ENCODE results near the gene SLC25A29.

The SLC25A29 gene

GRCh38 chr14:100342195-100342594 lies 36.0 kb upstream of the SLC25A29 start:
- Histone ChIP-seq H3K27me3 (ENCODE audit: control insufficient read depth in 2 of 2, insufficient read depth in 2 of 2, low read length in 2 of 2) (no peaks in the 10 kb centered on the region), H3K9me3 (ENCODE audit: control insufficient read depth in 2 of 2, low read length in 2 of 2) (no peaks in the 10 kb centered on the region), H3K9ac (ENCODE audit: low read depth in 1 of 2, low read length in 2 of 2) (no peak overlapping the region), H3K27ac (ENCODE audit: low read depth in 2 of 2, low read length in 2 of 2) (peak overlapping the region; percentile 9 to 74), H3K36me3 (ENCODE audit: control insufficient read depth in 2 of 2, insufficient read depth in 2 of 2, low read length in 2 of 2) (peaks cover 33 to 40% of the 10 kb centered on the region in 2 donors), H3K4me3 (ENCODE audit: low read length in 2 of 2) (no peak overlapping the region), H3K4me1 (ENCODE audit: control insufficient read depth in 2 of 2, insufficient read depth in 2 of 2, low read length in 2 of 2) (peaks cover 4 to 13% of the 10 kb centered on the region in 2 donors)

DNA sequence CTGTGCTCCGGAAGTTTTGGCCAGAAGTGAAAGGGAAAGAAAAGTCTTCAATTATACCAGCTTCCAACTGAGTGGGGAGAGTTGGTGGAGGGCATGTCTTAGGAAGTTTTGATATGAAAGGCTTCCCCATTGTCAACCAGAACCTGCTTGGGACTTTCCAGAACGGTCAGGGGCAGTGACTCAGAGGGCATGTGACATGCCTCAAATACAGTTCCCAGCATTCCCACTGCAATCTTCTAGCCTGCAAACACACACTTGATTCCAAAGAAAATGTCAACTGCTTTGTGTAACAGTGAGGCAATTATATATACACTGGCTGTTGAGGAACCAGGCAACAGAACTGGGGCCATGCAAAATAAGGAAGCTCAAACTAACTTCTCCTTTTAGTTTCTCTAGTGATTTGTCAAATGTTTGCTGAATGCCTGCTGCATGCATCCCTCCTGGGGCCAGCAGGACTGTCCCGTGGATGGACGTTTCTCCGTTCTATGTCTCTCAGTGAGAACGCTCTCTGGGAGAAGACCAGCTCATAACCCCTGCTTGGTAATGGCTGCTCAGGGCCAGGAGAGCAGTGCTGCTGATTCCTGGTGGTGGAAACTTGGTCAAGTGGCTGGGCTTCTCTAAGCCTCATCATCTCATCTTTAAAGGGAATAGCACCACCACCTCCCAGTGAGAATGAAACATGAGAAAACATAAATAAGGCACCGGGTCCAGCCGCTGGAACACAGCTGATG lies 35.2 kb upstream of the SLC25A29 start:
- Histone ChIP-seq H3K9ac (ENCODE audit: low read depth in 1 of 2, low read length in 2 of 2) (peak overlapping the region in 1 of 2 donors; percentile 8), H3K27me3 (ENCODE audit: control insufficient read depth in 2 of 2, insufficient read depth in 2 of 2, low read length in 2 of 2) (no peaks in the 10 kb centered on the region), H3K9me3 (ENCODE audit: control insufficient read depth in 2 of 2, low read length in 2 of 2) (no peaks in the 10 kb centered on the region), H3K27ac (ENCODE audit: low read depth in 2 of 2, low read length in 2 of 2) (peak overlapping the region; percentile 38 to 74), H3K4me1 (ENCODE audit: control insufficient read depth in 2 of 2, insufficient read depth in 2 of 2, low read length in 2 of 2) (peaks cover 4 to 13% of the 10 kb centered on the region in 2 donors), H3K4me3 (ENCODE audit: low read length in 2 of 2) (no peak overlapping the region), H3K36me3 (ENCODE audit: control insufficient read depth in 2 of 2, insufficient read depth in 2 of 2, low read length in 2 of 2) (peaks cover 29 to 40% of the 10 kb centered on the region in 2 donors)

DNA sequence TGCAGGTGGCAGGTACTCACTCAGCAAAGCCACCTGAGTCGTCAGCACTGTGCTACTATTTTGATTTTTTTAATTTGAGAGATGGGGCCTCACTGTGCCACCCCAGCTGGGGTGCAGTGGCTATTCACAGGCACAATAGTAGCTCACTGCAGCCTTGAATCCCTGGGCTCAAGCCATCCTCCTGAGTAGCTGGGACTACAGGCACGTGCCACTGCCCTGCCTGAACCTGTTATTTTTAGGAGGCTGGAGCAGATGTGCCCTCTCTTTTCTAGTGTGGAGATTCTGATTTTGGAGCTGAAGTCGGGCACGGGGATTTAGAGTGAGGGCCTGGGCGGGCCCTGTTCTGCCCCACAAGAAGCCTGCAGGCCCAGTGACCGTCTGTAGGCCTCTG lies 34.2 kb upstream of the SLC25A29 start:
- no peaks in the 10 kb centered on the region for H3K9me3 ChIP-seq (ENCODE audit: control insufficient read depth in 2 of 2, low read length in 2 of 2)
- no peak overlapping the region for H3K9ac ChIP-seq (ENCODE audit: low read depth in 1 of 2, low read length in 2 of 2)
- peaks cover 19 to 35% of the 10 kb centered on the region in 2 donors for H3K36me3 ChIP-seq (ENCODE audit: control insufficient read depth in 2 of 2, insufficient read depth in 2 of 2, low read length in 2 of 2)
- no peaks in the 10 kb centered on the region for H3K27me3 ChIP-seq (ENCODE audit: control insufficient read depth in 2 of 2, insufficient read depth in 2 of 2, low read length in 2 of 2)
- no peak overlapping the region for H3K4me3 ChIP-seq (ENCODE audit: low read length in 2 of 2)
- H3K27ac ChIP-seq (ENCODE audit: low read depth in 2 of 2, low read length in 2 of 2), result peak overlapping the region in 1 of 2 donors; percentile 9
- peaks cover 4 to 13% of the 10 kb centered on the region in 2 donors for H3K4me1 ChIP-seq (ENCODE audit: control insufficient read depth in 2 of 2, insufficient read depth in 2 of 2, low read length in 2 of 2)

- Histone ChIP-seq H3K4me1 (ENCODE audit: control insufficient read depth in 2 of 2, insufficient read depth in 2 of 2, low read length in 2 of 2) (peaks cover 4 to 13% of the 10 kb centered on the region in 2 donors), H3K9ac (ENCODE audit: low read depth in 1 of 2, low read length in 2 of 2) (no peak overlapping the region), H3K9me3 (ENCODE audit: control insufficient read depth in 2 of 2, low read length in 2 of 2) (no peaks in the 10 kb centered on the region), H3K4me3 (ENCODE audit: low read length in 2 of 2) (no peak overlapping the region), H3K36me3 (ENCODE audit: control insufficient read depth in 2 of 2, insufficient read depth in 2 of 2, low read length in 2 of 2) (peaks cover 19 to 37% of the 10 kb centered on the region in 2 donors), H3K27ac (ENCODE audit: low read depth in 2 of 2, low read length in 2 of 2) (peak overlapping the region in 1 of 2 donors; percentile 9), H3K27me3 (ENCODE audit: control insufficient read depth in 2 of 2, insufficient read depth in 2 of 2, low read length in 2 of 2) (no peaks in the 10 kb centered on the region)
Observed at GRCh38 chr14:100339766-100340422, 33.6 kb upstream of the SLC25A29 start.

- H3K27ac ChIP-seq (ENCODE audit: low read depth in 2 of 2, low read length in 2 of 2), result no peak overlapping the region
- H3K9me3 ChIP-seq (ENCODE audit: control insufficient read depth in 2 of 2, low read length in 2 of 2), result no peaks in the 10 kb centered on the region
- no peak overlapping the region for H3K9ac ChIP-seq (ENCODE audit: low read depth in 1 of 2, low read length in 2 of 2)
- H3K36me3 ChIP-seq (ENCODE audit: control insufficient read depth in 2 of 2, insufficient read depth in 2 of 2, low read length in 2 of 2), result peaks cover 16 to 49% of the 10 kb centered on the region in 2 donors
- no peaks in the 10 kb centered on the region for H3K27me3 ChIP-seq (ENCODE audit: control insufficient read depth in 2 of 2, insufficient read depth in 2 of 2, low read length in 2 of 2)
- H3K4me3 ChIP-seq (ENCODE audit: low read length in 2 of 2), result no peak overlapping the region
- peaks cover 0 to 9% of the 10 kb centered on the region in 2 donors for H3K4me1 ChIP-seq (ENCODE audit: control insufficient read depth in 2 of 2, insufficient read depth in 2 of 2, low read length in 2 of 2)
Observed at GRCh38 chr14:100336618-100337530, 30.6 kb upstream of the SLC25A29 start.

GRCh38 chr14:100334904-100335303 lies 28.7 kb upstream of the SLC25A29 start:
- H3K9ac ChIP-seq (ENCODE audit: low read depth in 1 of 2, low read length in 2 of 2), result no peak overlapping the region
- no peak overlapping the region for H3K4me3 ChIP-seq (ENCODE audit: low read length in 2 of 2)
- no peaks in the 10 kb centered on the region for H3K4me1 ChIP-seq (ENCODE audit: control insufficient read depth in 2 of 2, insufficient read depth in 2 of 2, low read length in 2 of 2)
- H3K9me3 ChIP-seq (ENCODE audit: control insufficient read depth in 2 of 2, low read length in 2 of 2), result no peaks in the 10 kb centered on the region
- H3K27ac ChIP-seq (ENCODE audit: low read depth in 2 of 2, low read length in 2 of 2), result no peak overlapping the region
- H3K36me3 ChIP-seq (ENCODE audit: control insufficient read depth in 2 of 2, insufficient read depth in 2 of 2, low read length in 2 of 2), result peaks cover 13 to 42% of the 10 kb centered on the region in 2 donors
- no peaks in the 10 kb centered on the region for H3K27me3 ChIP-seq (ENCODE audit: control insufficient read depth in 2 of 2, insufficient read depth in 2 of 2, low read length in 2 of 2)

- Histone ChIP-seq H3K9me3 (ENCODE audit: control insufficient read depth in 2 of 2, low read length in 2 of 2) (no peaks in the 10 kb centered on the region), H3K4me1 (ENCODE audit: control insufficient read depth in 2 of 2, insufficient read depth in 2 of 2, low read length in 2 of 2) (peaks cover 2 to 4% of the 10 kb centered on the region in 2 donors), H3K4me3 (ENCODE audit: low read length in 2 of 2) (no peak overlapping the region), H3K9ac (ENCODE audit: low read depth in 1 of 2, low read length in 2 of 2) (no peak overlapping the region), H3K36me3 (ENCODE audit: control insufficient read depth in 2 of 2, insufficient read depth in 2 of 2, low read length in 2 of 2) (peaks cover 9 to 38% of the 10 kb centered on the region in 2 donors), H3K27ac (ENCODE audit: low read depth in 2 of 2, low read length in 2 of 2) (no peak overlapping the region), H3K27me3 (ENCODE audit: control insufficient read depth in 2 of 2, insufficient read depth in 2 of 2, low read length in 2 of 2) (no peaks in the 10 kb centered on the region)
Observed at GRCh38 chr14:100333827-100334226, 27.6 kb upstream of the SLC25A29 start.

DNA sequence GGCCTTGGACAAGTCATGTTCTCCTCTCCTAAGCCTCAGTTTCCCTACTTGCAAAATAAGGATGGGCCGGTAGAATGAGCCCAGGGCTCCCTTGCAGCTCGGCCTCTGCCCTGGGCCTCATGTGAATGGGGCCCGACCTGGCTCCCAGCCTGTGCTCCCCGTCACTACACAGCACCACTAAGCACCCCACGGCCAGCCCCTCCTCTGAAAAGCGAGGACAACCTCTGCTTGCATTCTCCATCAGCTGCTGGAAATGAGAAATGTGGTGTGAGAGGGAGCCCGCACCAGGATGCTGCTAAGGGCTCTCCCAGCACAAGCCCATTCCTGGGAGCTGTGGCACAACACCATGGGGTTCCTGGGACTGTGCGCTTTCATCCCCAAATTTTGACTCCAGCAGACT lies 27.1 kb upstream of the SLC25A29 start:
- H3K4me3 ChIP-seq (ENCODE audit: low read length in 2 of 2), result no peak overlapping the region
- H3K27ac ChIP-seq (ENCODE audit: low read depth in 2 of 2, low read length in 2 of 2), result no peak overlapping the region
- peaks cover 9 to 38% of the 10 kb centered on the region in 2 donors for H3K36me3 ChIP-seq (ENCODE audit: control insufficient read depth in 2 of 2, insufficient read depth in 2 of 2, low read length in 2 of 2)
- no peaks in the 10 kb centered on the region for H3K27me3 ChIP-seq (ENCODE audit: control insufficient read depth in 2 of 2, insufficient read depth in 2 of 2, low read length in 2 of 2)
- H3K4me1 ChIP-seq (ENCODE audit: control insufficient read depth in 2 of 2, insufficient read depth in 2 of 2, low read length in 2 of 2), result peaks cover 4 to 8% of the 10 kb centered on the region in 2 donors
- no peak overlapping the region for H3K9ac ChIP-seq (ENCODE audit: low read depth in 1 of 2, low read length in 2 of 2)
- H3K9me3 ChIP-seq (ENCODE audit: control insufficient read depth in 2 of 2, low read length in 2 of 2), result no peaks in the 10 kb centered on the region

GRCh38 chr14:100332797-100333196 lies 26.6 kb upstream of the SLC25A29 start:
- no peaks in the 10 kb centered on the region for H3K27me3 ChIP-seq (ENCODE audit: control insufficient read depth in 2 of 2, insufficient read depth in 2 of 2, low read length in 2 of 2)
- no peak overlapping the region for H3K4me3 ChIP-seq (ENCODE audit: low read length in 2 of 2)
- no peak overlapping the region for H3K9ac ChIP-seq (ENCODE audit: low read depth in 1 of 2, low read length in 2 of 2)
- H3K36me3 ChIP-seq (ENCODE audit: control insufficient read depth in 2 of 2, insufficient read depth in 2 of 2, low read length in 2 of 2), result peaks cover 7 to 33% of the 10 kb centered on the region in 2 donors
- no peaks in the 10 kb centered on the region for H3K9me3 ChIP-seq (ENCODE audit: control insufficient read depth in 2 of 2, low read length in 2 of 2)
- H3K4me1 ChIP-seq (ENCODE audit: control insufficient read depth in 2 of 2, insufficient read depth in 2 of 2, low read length in 2 of 2), result peaks cover 5 to 9% of the 10 kb centered on the region in 2 donors
- H3K27ac ChIP-seq (ENCODE audit: low read depth in 2 of 2, low read length in 2 of 2), result no peak overlapping the region

Measured in mucosa of rectum (tissue), 2 donors.